ENCODE results near the gene GPC3.
"Not testable (repeated sequence)": the region's sequence is repeated elsewhere in the genome, so short reads cannot be mapped to it uniquely, and the experiment has no call there.

GPC3 gene

DNA sequence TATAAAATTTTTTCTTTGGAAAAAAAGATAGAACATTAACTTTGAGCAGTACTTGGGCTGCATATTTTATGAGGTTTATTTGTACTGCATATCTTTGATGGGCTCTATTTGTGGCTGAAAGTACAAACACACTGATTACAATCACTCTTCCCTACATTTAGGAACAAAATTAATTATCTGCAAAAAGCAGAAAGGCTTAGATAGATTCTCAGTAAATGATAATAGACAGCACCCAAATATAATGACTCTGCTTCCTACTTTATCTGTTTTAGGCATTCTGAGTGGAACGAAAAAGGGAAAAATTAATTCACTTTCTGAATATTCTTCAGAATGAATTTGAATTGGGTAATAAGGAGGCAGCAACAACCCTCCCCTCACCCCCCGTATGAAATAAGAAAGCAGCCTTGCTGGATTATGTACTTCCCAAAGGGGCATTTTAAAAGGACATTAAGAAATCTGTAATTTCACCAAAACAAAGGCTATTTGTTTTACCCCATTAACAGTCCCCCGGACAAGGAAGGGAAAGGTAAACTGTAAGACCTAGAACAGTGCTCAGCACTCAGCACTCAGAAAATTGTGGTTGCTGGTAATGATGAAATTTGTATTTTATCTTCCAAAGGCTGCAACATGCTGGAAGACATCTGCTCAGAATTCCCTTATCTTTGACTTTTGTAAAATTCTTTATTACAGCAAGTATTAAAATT is 242.6 kb downstream of the GPC3 start:
- Histone ChIP-seq H4K20me1 (no peaks in the 10 kb centered on the region), H3K9ac (no peak overlapping the region), H3K27ac (no peak overlapping the region), H3K4me2 (no peak overlapping the region), H3K36me3 (no peaks in the 10 kb centered on the region), H3K4me1 (peaks cover 19% of the 10 kb centered on the region), H3K9me3 (no peaks in the 10 kb centered on the region), H3K27me3 (peaks cover 86% of the 10 kb centered on the region), H3K4me3 (no peak overlapping the region)
- no peak for TF ChIP-seq Cebpa-rat (IDR thresholded peaks at IDR 0.05)

DNA sequence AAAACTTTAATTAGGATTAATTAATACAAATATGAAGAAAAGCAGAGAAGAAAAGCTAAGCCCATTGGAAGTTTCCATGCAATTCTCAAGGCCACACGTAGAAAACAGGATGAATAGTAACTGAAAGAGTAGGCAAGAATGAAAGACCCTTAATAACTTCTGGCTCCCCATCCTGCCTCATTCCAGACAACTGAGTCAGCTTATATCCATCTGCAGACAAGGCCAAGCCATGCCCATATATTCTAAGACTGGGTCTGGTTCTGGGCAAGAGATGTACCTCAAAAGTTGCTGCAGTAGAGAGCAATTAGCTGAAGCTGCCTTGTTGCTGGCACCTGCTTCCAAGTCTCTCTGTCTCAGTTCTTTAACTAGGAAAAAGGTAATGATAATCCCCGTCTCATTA is 244.1 kb downstream of the GPC3 start:
- H3K4me2 ChIP-seq = no peak overlapping the region
- H3K36me3 ChIP-seq = no peaks in the 10 kb centered on the region
- no peaks in the 10 kb centered on the region for H4K20me1 ChIP-seq
- H3K9ac ChIP-seq = no peak overlapping the region
- H3K27ac ChIP-seq = no peak overlapping the region
- H3K4me1 ChIP-seq = peaks cover 13% of the 10 kb centered on the region
- no peak overlapping the region for H3K4me3 ChIP-seq
- H3K9me3 ChIP-seq = no peaks in the 10 kb centered on the region
- TF ChIP-seq Cebpa-rat (IDR thresholded peaks at IDR 0.05) = no peak
- H3K27me3 ChIP-seq = peaks cover 85% of the 10 kb centered on the region

DNA sequence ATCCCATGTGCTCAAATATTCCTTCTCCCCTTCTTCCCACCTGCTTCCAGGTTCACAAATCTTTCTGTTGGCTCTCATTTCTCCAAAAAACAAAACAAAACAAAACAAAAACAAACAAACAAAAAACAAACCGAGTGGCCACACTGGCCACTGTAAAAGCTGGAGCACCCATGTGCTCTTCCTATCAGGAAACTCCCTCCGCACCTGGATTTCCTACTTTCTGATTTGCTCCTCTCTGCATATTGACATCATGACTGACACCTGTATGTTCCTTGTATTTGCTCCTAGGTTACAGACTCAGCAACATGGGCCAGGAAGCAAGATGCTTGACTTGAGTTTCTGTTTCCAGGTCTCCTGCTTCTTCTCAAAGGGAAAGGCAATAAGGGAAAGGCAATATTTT is 258.8 kb downstream of the GPC3 start:
- H3K4me2 ChIP-seq = no peak overlapping the region
- H3K9ac ChIP-seq = no peak overlapping the region
- H3K27me3 ChIP-seq = peaks cover 96% of the 10 kb centered on the region
- H3K4me3 ChIP-seq = no peak overlapping the region
- peaks cover 5% of the 10 kb centered on the region; the same call in 1 of the 2 replicates for H3K4me1 ChIP-seq
- no peak for TF ChIP-seq Cebpa-rat (IDR thresholded peaks at IDR 0.05)
- no peaks in the 10 kb centered on the region for H3K36me3 ChIP-seq
- 0 out of 2 replicates have a peak, but pooled peaks cover 1% of the 10 kb centered on the region for H3K9me3 ChIP-seq
- no peaks in the 10 kb centered on the region; the same call in 1 of the 2 replicates for H4K20me1 ChIP-seq
- H3K27ac ChIP-seq = no peak overlapping the region

DNA sequence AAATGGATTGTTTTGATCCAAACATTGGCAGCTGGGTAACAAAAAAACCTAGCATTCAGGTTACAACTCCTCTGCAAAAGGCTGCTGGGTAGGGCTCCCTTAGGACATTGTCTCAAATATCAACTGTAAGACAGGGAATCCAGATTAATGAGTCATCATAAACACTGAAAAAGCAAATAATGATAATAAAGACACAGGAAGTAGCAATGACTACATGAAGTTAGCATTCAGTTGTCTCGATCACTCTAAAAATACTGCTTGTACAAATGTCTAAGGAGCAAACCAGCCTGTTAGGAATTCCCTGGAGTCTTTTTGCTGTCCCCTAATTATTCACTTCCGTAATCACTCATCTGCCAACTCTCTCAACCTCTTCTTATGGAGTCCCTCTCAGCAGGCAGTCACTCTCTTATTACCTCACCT is 259.2 kb downstream of the GPC3 start:
- H3K27ac ChIP-seq = no peak overlapping the region
- peaks cover 95% of the 10 kb centered on the region for H3K27me3 ChIP-seq
- no peaks in the 10 kb centered on the region for H3K9me3 ChIP-seq
- no peaks in the 10 kb centered on the region; the same call in 1 of the 2 replicates for H4K20me1 ChIP-seq
- H3K4me3 ChIP-seq = no peak overlapping the region
- no peak for TF ChIP-seq Cebpa-rat (IDR thresholded peaks at IDR 0.05)
- no peak overlapping the region for H3K9ac ChIP-seq
- H3K4me2 ChIP-seq = no peak overlapping the region
- no peaks in the 10 kb centered on the region for H3K36me3 ChIP-seq
- peaks cover 5% of the 10 kb centered on the region; the same call in 1 of the 2 replicates for H3K4me1 ChIP-seq

DNA sequence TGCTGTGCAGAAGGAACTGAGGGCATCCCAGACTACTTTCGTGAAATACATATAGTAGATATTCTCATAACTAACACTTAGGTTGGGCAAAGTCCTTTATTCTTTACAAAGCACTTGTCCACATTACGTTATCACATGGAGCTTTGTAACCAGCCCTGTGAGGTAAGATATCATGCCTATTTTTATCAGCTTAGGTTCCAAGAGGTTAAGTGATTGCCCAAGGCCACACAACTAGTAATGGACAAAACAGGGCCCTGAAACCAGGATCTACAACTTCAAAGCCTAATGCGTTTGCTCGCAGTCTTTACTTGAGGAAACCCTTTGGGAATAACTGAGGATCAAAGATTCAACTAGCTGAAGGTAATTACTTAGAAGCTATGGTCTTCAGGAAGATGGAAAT is 261.5 kb downstream of the GPC3 start:
- Histone ChIP-seq H3K4me1 (peaks cover 5% of the 10 kb centered on the region; the same call in 1 of the 2 replicates), H3K36me3 (no peaks in the 10 kb centered on the region), H4K20me1 (no peaks in the 10 kb centered on the region; the same call in 1 of the 2 replicates), H3K27me3 (peaks cover 83% of the 10 kb centered on the region), H3K9me3 (peaks cover 10% of the 10 kb centered on the region), H3K27ac (no peak overlapping the region), H3K4me3 (no peak overlapping the region), H3K9ac (no peak overlapping the region), H3K4me2 (no peak overlapping the region)
- no peak for TF ChIP-seq Cebpa-rat (IDR thresholded peaks at IDR 0.05)

DNA sequence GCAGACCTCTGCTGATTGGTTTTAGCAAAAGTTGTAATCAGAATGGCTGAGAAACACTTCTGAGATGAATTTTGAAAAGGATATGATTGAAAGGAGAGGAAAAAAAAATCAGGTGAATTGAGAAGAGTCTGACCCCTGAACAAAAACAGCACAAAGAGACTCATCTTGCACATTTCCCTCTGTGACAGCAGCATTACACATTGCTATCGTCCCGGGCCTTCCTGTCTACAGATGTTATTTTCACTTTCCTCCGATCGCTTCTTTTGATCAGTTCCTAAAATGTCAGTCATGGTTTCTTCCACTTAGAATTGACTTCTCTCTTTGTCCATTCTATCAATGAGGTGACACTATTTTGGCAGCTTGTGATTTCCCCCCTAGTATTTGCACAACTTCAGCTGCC is 262.6 kb downstream of the GPC3 start:
- no peaks in the 10 kb centered on the region; the same call in 1 of the 2 replicates for H4K20me1 ChIP-seq
- H3K9ac ChIP-seq = no peak overlapping the region
- no peaks in the 10 kb centered on the region for H3K36me3 ChIP-seq
- TF ChIP-seq Cebpa-rat (IDR thresholded peaks at IDR 0.05) = no peak
- H3K4me2 ChIP-seq = peak overlapping the region; percentile 50
- H3K9me3 ChIP-seq = peaks cover 10% of the 10 kb centered on the region
- no peak overlapping the region for H3K27ac ChIP-seq
- H3K4me3 ChIP-seq = no peak overlapping the region
- peaks cover 5% of the 10 kb centered on the region; the same call in 1 of the 2 replicates for H3K4me1 ChIP-seq
- H3K27me3 ChIP-seq = peaks cover 81% of the 10 kb centered on the region

DNA sequence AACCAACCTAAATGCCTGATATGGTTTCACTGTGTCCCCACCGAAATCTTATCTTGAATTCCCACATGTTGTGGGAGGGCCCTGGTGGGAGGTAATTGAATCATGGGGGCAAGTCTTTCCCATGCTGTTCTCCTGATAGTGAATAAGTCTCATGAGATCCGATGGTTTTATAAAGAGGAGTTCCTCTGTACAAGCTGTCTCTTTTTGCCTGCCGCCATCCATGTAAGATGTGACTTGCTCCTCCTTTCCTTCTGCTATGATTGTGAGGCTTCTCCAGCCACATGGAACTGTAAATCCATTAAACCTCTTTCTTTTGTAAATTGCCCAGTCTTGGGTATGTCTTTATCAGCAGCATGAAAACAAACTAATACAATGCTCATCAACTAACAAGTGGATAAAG is 265.1 kb downstream of the GPC3 start:
- H3K4me3 ChIP-seq, H4K20me1 ChIP-seq, H3K36me3 ChIP-seq, H3K4me2 ChIP-seq, H3K9ac ChIP-seq, H3K27ac ChIP-seq, H3K4me1 ChIP-seq: not testable (repeated sequence)
- H3K27me3 ChIP-seq = peaks cover 79% of the 10 kb centered on the region
- peaks cover 19% of the 10 kb centered on the region for H3K9me3 ChIP-seq

DNA sequence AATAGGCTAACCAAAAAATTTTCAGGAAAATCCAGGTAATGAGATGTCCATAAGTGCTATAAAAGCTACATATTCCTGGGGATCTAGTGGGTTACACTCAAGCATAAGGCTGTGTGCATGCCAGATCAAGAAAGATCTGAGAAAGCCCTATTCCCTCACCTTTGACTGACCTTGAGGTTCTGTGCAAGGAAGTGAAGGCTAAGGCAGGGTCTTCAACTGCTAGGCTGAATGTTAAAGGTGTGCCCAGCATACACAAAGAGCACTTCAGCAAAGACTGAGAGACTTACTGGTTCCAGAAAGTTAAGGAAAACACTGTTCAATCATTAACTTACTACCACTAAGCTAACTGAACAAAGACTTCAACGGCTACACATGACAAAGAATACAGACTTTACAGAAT is 269.7 kb downstream of the GPC3 start:
- peaks cover 79% of the 10 kb centered on the region for H3K27me3 ChIP-seq
- no peak overlapping the region for H3K9ac ChIP-seq
- no peak for TF ChIP-seq Cebpa-rat (IDR thresholded peaks at IDR 0.05)
- H3K4me3 ChIP-seq = no peak overlapping the region
- peaks cover 6% of the 10 kb centered on the region; the same call in 1 of the 2 replicates for H4K20me1 ChIP-seq
- H3K36me3 ChIP-seq = no peaks in the 10 kb centered on the region
- H3K4me2 ChIP-seq = no peak overlapping the region
- no peaks in the 10 kb centered on the region for H3K4me1 ChIP-seq
- H3K9me3 ChIP-seq = peaks cover 19% of the 10 kb centered on the region
- H3K27ac ChIP-seq = no peak overlapping the region

DNA sequence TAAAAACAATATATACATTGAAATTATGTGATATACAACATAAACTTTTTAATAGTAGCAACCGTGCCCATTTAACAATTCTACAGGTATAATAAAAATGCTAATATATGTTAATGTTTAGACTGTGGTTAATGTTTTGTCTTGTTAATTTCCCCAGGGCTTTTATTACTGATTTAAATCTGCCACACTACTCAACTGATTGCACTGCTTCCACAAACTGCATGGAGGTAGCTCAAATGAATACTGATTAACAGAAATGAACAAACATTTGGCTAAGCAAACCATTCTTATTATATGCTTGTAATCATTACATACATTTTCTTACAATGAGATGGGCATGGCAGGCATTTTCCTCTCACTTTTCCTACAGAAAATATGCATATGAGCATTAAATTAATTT is 275.9 kb downstream of the GPC3 start:
- Histone ChIP-seq H3K9ac (no peak overlapping the region), H3K4me3 (no peak overlapping the region), H3K4me1 (no peaks in the 10 kb centered on the region), H3K9me3 (peaks cover 3% of the 10 kb centered on the region; the same call in 1 of the 2 replicates), H3K27ac (no peak overlapping the region), H3K27me3 (peaks cover 73% of the 10 kb centered on the region), H3K4me2 (no peak overlapping the region), H4K20me1 (peaks cover 6% of the 10 kb centered on the region; the same call in 1 of the 2 replicates), H3K36me3 (no peaks in the 10 kb centered on the region)
- TF ChIP-seq Cebpa-rat (IDR thresholded peaks at IDR 0.05) = no peak

DNA sequence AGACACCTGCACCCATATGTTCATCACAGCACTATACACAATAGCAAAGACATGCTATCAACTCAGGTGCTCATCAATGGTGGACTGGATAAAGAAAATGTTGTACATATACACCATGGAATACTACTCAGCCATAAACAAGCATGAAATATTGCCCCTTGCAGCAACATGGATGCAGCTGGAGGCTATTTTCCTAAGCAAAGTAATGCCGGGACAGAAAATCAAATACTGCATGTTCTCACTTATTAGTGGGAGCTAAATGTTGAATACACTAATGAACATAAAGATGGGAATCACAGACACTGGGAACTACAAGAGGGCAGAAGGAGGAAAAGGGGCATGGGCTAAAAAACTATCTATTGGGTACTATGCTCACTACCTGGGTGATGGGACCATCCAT is 278.5 kb downstream of the GPC3 start:
- peaks cover 79% of the 10 kb centered on the region for H3K27me3 ChIP-seq
- H3K9ac ChIP-seq = no peak overlapping the region
- no peak overlapping the region for H3K4me3 ChIP-seq
- no peak overlapping the region for H3K4me2 ChIP-seq
- H3K4me1 ChIP-seq = no peaks in the 10 kb centered on the region
- no peak overlapping the region for H3K27ac ChIP-seq
- no peak for TF ChIP-seq Cebpa-rat (IDR thresholded peaks at IDR 0.05)
- H3K36me3 ChIP-seq = no peaks in the 10 kb centered on the region
- peaks cover 3% of the 10 kb centered on the region; the same call in 1 of the 2 replicates for H3K9me3 ChIP-seq
- peaks cover 6% of the 10 kb centered on the region; the same call in 1 of the 2 replicates for H4K20me1 ChIP-seq

All from BLaER1 (cell line).